Pulmonary artery endothelial cell (primary cell): ENCODE measurements around the gene CHD1. TPM values are rescaled to one million over a fixed set of nuclear protein-coding genes. Genes with fewer than 3 reads are reported as not detected.

Experiments used
- DNase-seq: peaks from one replicate; pipeline ENCODE4 v3.0.0-alpha.2; 2011; ENCODE audit warnings: low read depth, low spot score
- total RNA-seq: library from RNA; depleted of rRNA; stranded (reverse); fragments of >200 nt; gene quantifications from 2 replicates; pipeline ENCODE4 v1.2.3, GENCODE V29; 2014

The CHD1 gene
- total RNA-seq, 1 donor from 2014 or later, result 75.2 TPM

- DNase-seq, result peak; percentile 17
Measured at GRCh38 chr5:98904780-98905179, 24.0 kb downstream of the CHD1 start.

GRCh38 chr5:98902733-98903132, 26.1 kb downstream of the CHD1 start:
- no peak for DNase-seq

DNA sequence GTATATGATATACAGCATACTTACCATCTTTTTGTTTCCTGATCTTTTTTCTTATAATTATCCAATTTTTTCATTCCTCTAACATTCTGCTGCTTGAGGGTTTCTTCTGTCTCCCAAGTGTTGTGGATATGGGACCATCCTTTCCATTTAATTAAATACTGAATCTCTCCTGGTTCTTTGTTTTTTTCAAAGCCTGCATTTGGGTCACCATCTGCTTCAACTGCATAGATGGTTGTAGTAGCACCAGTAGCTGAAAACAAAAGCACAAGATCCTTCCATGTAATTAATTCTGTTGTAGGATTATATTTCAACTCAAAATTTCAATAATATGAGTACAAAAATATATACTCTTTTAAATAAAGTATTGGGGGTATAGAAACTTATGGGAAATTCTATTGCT, 29.4 kb downstream of the CHD1 start:
- DNase-seq, result no peak

- DNase-seq, result no peak
Measured at GRCh38 chr5:98898743-98899142, 30.1 kb downstream of the CHD1 start.

DNA sequence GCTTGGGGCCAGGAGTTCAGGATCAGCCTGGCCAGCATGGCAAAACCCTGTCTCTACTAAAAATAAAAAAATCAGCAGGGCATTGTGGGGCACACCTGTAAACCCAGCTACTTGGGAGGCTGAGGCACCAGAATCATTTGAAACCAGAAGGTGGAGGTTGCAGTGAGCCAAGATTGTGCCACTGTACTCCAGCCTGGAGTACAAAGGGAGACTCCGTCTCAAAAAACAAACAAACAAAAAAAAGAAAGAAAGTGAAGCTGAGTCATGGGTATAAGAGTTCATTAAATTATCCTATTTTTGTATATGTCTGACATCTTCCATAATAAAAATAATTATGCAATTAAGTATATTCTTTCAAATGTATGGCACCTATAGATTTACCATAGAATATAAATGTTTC, 37.2 kb downstream of the CHD1 start:
- DNase-seq, result no peak

DNA sequence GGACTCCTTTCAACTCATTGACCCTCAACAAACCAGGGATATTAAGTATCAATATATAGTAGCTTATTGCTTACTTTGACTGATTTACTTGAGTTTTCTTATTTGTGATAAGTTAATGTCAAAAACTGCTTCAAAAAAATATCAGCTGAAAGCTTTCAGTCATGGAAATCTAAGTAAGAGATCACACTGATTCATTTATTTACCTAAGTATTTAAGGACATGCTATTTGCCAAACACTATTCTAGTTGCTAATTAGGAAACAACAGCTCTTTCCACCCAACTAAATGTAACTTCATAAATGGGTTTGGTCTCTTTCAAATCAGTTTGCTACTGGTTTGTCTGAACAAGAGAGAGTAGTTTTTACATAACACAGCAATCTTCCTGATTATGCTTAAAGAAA, 48.2 kb downstream of the CHD1 start:
- DNase-seq, result no peak

DNA sequence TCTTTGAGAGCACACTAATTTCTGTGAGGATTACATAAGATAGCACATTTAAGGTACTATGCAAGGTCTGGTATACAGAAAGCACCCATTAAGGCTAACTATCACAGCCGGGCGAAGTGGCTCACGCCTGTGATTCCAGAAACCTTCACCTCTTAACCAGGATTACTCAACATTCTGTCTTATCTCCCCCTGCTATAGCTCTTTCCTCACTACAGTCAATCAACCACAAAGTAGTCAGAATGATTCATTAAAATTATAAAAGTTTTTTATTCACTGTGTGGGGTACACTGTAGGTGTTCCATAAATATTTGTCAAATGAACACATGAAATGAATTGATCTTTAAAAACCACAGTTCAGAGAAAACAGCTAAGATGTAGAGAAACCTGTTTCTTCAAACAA, 48.7 kb downstream of the CHD1 start:
- no peak for DNase-seq

DNA sequence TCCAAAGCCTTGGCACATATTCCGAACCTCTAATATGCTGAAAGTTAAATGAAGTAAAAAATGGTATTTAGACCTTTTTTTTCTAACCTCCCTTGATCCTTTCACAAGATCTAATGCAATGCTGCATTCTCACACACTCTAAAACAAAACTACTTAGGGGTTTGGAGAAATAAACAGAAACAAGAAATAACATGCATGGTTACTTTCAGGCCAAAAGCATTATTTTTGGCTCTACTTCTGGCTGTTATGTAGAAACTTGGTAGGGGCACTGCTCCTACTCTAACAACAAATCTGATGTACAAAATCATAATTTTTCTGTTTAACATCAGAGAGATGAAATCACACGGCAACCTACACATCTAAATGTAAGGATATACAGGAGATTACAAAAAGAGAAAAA, 51.2 kb downstream of the CHD1 start:
- no peak for DNase-seq

GRCh38 chr5:98872674-98873073, 56.1 kb downstream of the CHD1 start:
- DNase-seq, result no peak

GRCh38 chr5:98865690-98866089, 63.1 kb downstream of the CHD1 start:
- no peak for DNase-seq

DNA sequence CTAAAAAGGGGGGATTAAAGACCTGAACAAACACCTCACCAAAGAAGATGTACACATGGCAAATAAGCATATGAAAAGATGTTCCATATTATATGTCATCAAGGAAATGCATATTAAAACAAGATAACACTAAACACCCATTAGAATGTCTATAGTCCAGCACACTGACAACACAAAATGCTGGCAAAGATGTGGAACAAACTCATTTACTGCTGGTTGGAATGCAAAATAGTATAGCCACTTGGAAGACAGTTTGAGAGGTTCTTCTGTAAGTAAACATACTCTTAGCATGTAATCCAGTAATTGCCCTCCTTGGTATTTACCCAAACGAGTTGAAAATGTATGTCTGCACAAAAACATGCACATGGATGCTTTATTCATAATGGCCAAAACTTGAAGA, 81.8 kb downstream of the CHD1 start:
- no peak for DNase-seq

DNA sequence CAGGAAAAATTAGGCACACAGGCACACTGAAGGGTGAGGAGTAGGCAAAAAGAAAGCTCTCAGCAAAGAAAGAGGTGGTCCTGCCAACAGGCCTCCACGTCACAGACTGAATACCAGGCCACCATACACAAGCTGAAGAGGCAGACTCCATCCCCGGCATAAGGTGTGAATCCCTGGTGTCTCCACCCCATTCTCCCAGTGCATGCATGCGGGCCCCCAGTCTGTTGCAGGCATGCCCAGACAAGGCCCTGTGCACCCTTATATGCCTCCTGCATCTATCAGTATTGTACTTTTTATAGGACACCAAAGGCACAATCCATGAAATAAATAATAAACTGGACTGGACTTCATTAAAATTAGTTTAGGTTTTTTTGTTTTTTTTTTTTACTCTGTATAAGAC, 82.3 kb downstream of the CHD1 start:
- DNase-seq, result no peak

GRCh38 chr5:98845878-98846277, 82.9 kb downstream of the CHD1 start:
- no peak for DNase-seq

DNA sequence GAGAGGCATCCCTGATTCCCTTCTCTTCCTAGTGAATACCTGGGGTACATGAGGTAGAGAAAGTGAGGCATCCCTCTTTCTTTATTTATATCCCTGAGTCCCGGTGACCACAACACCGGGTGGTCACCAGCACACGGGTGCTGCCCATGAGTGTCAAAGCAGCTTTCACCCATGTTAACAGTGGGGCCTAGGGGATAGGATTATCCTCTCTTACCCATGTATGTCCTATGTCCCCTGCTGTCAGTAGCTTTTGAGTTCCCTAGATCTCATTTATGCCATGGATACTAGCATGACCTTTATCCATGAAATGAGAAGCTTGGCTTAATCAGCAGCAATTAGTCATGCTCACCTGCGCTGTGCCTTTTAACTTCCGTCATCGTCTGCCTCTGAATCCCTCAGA, 83.9 kb downstream of the CHD1 start:
- DNase-seq, result no peak

GRCh38 chr5:98843481-98843880, 85.3 kb downstream of the CHD1 start:
- no peak for DNase-seq

- DNase-seq, result peak; percentile 13
Measured at GRCh38 chr5:98840946-98841345, 87.9 kb downstream of the CHD1 start.

DNA sequence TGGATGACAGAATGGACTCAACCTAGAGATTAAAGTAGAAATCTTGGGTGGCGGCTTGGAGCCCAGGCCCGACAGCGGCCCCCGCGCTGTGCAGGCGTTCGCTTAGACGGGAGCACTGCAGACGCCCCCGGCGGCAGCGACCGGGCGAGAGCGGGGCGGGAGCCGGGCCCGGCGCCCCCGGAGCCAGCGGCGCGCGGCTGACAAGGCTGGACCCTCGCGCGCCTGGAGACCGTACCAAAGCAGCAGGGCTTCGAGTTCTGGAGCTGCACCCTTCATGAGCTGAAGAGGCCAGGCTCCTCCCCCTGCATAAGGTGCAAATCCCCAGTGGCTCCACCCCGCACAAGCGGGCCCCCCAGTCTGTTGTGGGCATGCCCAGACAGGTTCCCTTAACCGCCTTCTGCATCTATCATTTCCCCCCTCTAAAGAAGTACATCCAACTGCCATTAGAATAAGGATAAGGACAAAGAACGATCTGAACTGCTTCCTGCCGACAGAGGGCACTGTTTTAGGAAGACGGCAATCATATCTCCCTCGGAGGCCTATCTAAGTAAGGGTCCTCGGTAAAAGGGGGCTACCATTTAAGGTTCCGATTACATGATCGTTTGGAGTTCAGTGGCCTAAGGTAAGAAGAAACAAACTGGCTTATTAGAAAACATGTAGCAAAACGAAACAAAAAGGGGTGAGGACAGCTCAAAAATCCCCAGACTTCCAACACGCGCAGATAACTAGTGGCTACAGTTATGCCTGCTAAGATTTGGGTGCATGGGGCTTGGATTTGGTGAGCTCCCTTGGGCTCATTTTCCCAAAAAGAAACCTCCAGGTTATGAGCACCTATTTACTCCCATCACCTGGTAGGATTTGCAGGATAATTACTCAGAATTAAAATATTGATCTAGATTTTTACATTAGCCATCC, 89.1 kb downstream of the CHD1 start:
- DNase-seq, result no peak

DNA sequence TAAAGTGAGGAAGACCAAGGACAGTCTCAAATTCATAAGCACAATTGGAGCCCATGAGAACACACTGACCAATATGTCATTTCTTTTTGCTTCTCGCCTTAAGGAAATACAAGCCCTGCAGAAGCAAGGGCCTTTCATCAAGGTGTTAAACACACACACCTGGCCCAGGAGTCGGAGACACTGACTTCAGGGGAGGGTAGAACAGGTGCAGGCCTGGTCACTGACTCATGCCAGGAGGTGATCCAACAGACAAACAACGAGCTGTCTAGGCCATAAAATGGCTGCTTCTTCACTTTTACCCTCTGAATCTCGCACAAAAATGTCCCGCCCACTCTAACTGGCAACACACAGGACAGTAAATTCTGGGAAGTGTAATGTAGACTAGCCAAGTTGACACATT, 92.6 kb downstream of the CHD1 start:
- no peak for DNase-seq

GRCh38 chr5:98827588-98828284, 101.1 kb downstream of the CHD1 start:
- no peak for DNase-seq

DNA sequence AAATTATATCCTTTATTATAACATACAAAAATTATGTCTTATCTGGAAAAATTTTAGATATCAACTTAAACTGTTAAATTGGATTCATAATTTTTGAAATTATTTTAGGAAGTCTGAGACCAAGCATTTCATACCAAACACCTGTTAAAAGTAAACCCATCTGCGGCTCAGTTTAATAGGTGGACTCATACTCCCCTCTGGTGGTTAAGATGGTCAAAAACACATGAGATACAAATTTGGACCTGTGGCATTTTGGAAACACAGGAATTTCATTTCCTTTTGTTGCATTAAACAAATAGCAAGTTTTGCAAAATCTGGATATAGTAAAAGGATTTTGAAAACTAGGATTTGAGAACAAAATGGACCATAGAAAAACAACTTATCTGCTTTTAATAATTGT, 101.6 kb downstream of the CHD1 start:
- no peak for DNase-seq

GRCh38 chr5:98825582-98826375, 103.0 kb downstream of the CHD1 start:
- no peak for DNase-seq

GRCh38 chr5:98816582-98817222, 112.1 kb downstream of the CHD1 start:
- no peak for DNase-seq
